GM12878 (cell line): ENCODE results near the gene TSR1. TPM values are rescaled to one million over a fixed set of nuclear protein-coding genes. Genes with fewer than 3 reads are reported as not detected.

Experiments used
- ATAC-seq: fragments of 200-7000 bp; cut with Tn5 transposase; 3 replicates; pipeline ENCODE4 v1.9.1; 2020; ENCODE audit warnings: mild to moderate bottlenecking, moderate library complexity
- BruUV-seq: library from RNA; stranded (reverse); fragments of 400-500 nt; replicated peaks from 2 replicates; lab custom pipeline; 2021; lab: Mats Ljungman, UMichigan
- CTCF ChIA-PET: fragments of 300-600 bp; sonication (Branson Sonifier 250); formaldehyde crosslinking; extraction: SDS; loops from one replicate; lab custom pipeline; 2021; ENCODE audit warnings: inconsistent platforms; lab: Yijun Ruan, JAX
- POLR2A ChIA-PET: fragments of 350-600 bp; formaldehyde crosslinking; extraction: SDS; loops from one replicate; lab custom pipeline; 2021; ENCODE audit warnings: inconsistent platforms; lab: Charles Lee
- RAD21 ChIA-PET: fragments of 300-600 bp; sonication (Branson Sonifier 250); formaldehyde crosslinking; loops from one replicate; lab custom pipeline; 2023; ENCODE audit warnings: antibody characterized with exemption; ENCODE audit not compliant: unreplicated experiment; lab: Charles Lee
- SMC1A ChIA-PET: fragments of 300-600 bp; sonication (Branson Sonifier 250); formaldehyde crosslinking; loops from one replicate; lab custom pipeline; 2023; ENCODE audit not compliant: unreplicated experiment, uncharacterized antibody; lab: Charles Lee
- DNase-seq: peaks from one replicate; pipeline ENCODE4 v3.0.0-alpha.2; 2011; ENCODE audit warnings: low read depth, low spot score
- FAIRE-seq: peaks from 3 replicates; lab custom pipeline; 2011; peaks lifted over from hg19 to GRCh38; lab: Jason Lieb, UNC
- H2AFZ ChIP-seq: 2 replicates; pipeline ENCODE4 v1.6.0; 2011; ENCODE audit warnings: low read depth, low read length, control low read depth; ENCODE audit not compliant: control insufficient read depth
- H3K27ac ChIP-seq: 2 replicates; pipeline ENCODE4 v1.5.1; 2011; ENCODE audit warnings: control low read depth; ENCODE audit not compliant: control insufficient read depth, insufficient read depth
- H3K27me3 ChIP-seq, 2 experiments: replicated peaks in 1 of 2; 2 replicates each; pipeline versions ENCODE4 v1.6.0 to v1.6.1; 2011; ENCODE audit warnings: low read length in 1 of 2; ENCODE audit not compliant: control insufficient read depth in 2 of 2, insufficient read depth in 2 of 2
- H3K36me3 ChIP-seq, 2 experiments: 2 replicates each; pipeline ENCODE4 v1.5.1; 2011; ENCODE audit warnings: low read length in 1 of 2; ENCODE audit not compliant: control insufficient read depth in 2 of 2, insufficient read depth in 2 of 2
- H3K4me1 ChIP-seq: 2 replicates; pipeline ENCODE4 v1.6.1; 2011; ENCODE audit warnings: mild to moderate bottlenecking, low read length, moderate library complexity, mixed read lengths; ENCODE audit not compliant: control insufficient read depth, insufficient read depth
- H3K4me2 ChIP-seq: 2 replicates; pipeline ENCODE4 v1.6.0; 2011; ENCODE audit warnings: control low read depth; ENCODE audit not compliant: control insufficient read depth, insufficient read depth
- H3K4me3 ChIP-seq: fragments of 200-600 bp; sonication (generic); 2 replicates; pipeline ENCODE4 v1.5.1; 2016
- H3K79me2 ChIP-seq: 2 replicates; pipeline ENCODE4 v1.6.0; 2011; ENCODE audit warnings: low read length; ENCODE audit not compliant: control insufficient read depth, insufficient read depth
- H3K9ac ChIP-seq: 2 replicates; pipeline ENCODE4 v1.8.0; 2011; ENCODE audit warnings: low read length, control low read depth, mixed read lengths; ENCODE audit not compliant: control insufficient read depth, insufficient read depth
- H3K9me3 ChIP-seq: replicated peaks from 3 replicates; pipeline ENCODE4 v1.5.1; 2011; ENCODE audit warnings: mild to moderate bottlenecking, low read length; ENCODE audit not compliant: control insufficient read depth, insufficient read depth
- H4K20me1 ChIP-seq: 2 replicates; pipeline ENCODE4 v1.6.0; 2011; ENCODE audit not compliant: control insufficient read depth, insufficient read depth
- CREB1 ChIP-seq: IDR thresholded peaks from 2 replicates; pipeline ENCODE4 v1.6.1; 2012; ENCODE audit warnings: low read depth, mild to moderate bottlenecking, inconsistent platforms
- IKZF2 ChIP-seq, 2 experiments: fragments of 450-650 bp; IDR thresholded peaks; 2 replicates each; pipeline ENCODE4 v1.6.1; 2017; ENCODE audit warnings: mild to moderate bottlenecking in 2 of 2, moderate library complexity in 2 of 2
- POLR2AphosphoS5 ChIP-seq: IDR thresholded peaks from 2 replicates; pipeline ENCODE4 v1.6.1; 2011; ENCODE audit warnings: mild to moderate bottlenecking, low read length, inconsistent platforms
- SMC3 ChIP-seq: IDR thresholded peaks from 2 replicates; pipeline ENCODE4 v1.6.1; 2011; ENCODE audit warnings: low read length, improper control_type of control experiment, borderline replicate concordance
- STAT3 ChIP-seq: IDR thresholded peaks from 2 replicates; pipeline ENCODE4 v1.6.1; 2011; ENCODE audit warnings: low read depth, low read length, improper control_type of control experiment
- TBL1XR1 ChIP-seq: IDR thresholded peaks from 2 replicates; pipeline ENCODE4 v1.6.1; 2012; ENCODE audit warnings: low read depth, low read length, improper control_type of control experiment
- WGBS: methylation state at CpG from one replicate; pipeline ENCODE4 v1.1.6; 2016; ENCODE audit warnings: low lambda C conversion rate; ENCODE audit not compliant: insufficient replicate concordance, insufficient coverage; ENCODE audit errors: missing lambda C conversion rate; 5-methylcytosine and 5-hydroxymethylcytosine counted together
- in situ Hi-C: fragments of 300-500 bp; cut with MboI; formaldehyde crosslinking; loops from 9 replicates; pipeline ENCODE4 v1.14.3; 2018; ENCODE audit warnings: mixed read lengths
- intact Hi-C: fragments of 100-400 bp; cut with micrococcal nuclease; formaldehyde crosslinking; loops from one replicate; pipeline ENCODE4 v1.14.2; 2022; ENCODE audit not compliant: unreplicated experiment
- polyA plus RNA-seq, 11 experiments: library from polyadenylated mRNA; depleted of rRNA in 4 of 11; unstranded in 6 of 11; stranded (reverse) in 5 of 11; fragments of >200 nt; fragmentation: Nextera tagmentation in 4 of 11; fragmentation: Illumina TruSeq in 1 of 11; extraction: Ambion mirVana in 4 of 11; extraction: Trizol in 1 of 11; gene quantifications; 1 replicate in 1 of 11; 2 replicates in 10 of 11; pipeline versions ENCODE4 v1.2.1 to v1.2.3, GENCODE V29; 2011 to 2016; ENCODE audit warnings: inconsistent platforms in 2 of 11, missing spikeins in 2 of 11, low read depth in 1 of 11
- total RNA-seq, 4 experiments: library from RNA; depleted of rRNA in 3 of 4; stranded (reverse); fragments of >200 nt in 3 of 4; fragmentation: Illumina TruSeq in 1 of 4; extraction: Trizol in 1 of 4; gene quantifications; 2 replicates each; pipeline versions ENCODE4 v1.2.1 to v1.2.3, GENCODE V29; 2013 to 2021
- TF ChIP-seq, protein P1 (sequence below), 3 experiments: IDR thresholded peaks in 2 of 3; conservative IDR thresholded peaks in 1 of 3; 2 replicates each; pipeline ENCODE4 v1.5.1; 2011; ENCODE audit warnings: low read depth in 3 of 3, low read length in 3 of 3, mild to moderate bottlenecking in 3 of 3, control low read depth in 2 of 3, moderate library complexity in 2 of 3, inconsistent platforms in 1 of 3, mixed read lengths in 1 of 3; ENCODE audit not compliant: control insufficient read depth in 2 of 3, insufficient read depth in 1 of 3; ENCODE audit errors: extremely low read depth in 1 of 3

Gene TSR1
- total and polyA plus RNA-seq, 10 of the 15 experiments (the other 5 are each of a cell fraction or from before 2014, with no cell fraction given): 14.7 to 100 (median 46.9) TPM

DNA sequence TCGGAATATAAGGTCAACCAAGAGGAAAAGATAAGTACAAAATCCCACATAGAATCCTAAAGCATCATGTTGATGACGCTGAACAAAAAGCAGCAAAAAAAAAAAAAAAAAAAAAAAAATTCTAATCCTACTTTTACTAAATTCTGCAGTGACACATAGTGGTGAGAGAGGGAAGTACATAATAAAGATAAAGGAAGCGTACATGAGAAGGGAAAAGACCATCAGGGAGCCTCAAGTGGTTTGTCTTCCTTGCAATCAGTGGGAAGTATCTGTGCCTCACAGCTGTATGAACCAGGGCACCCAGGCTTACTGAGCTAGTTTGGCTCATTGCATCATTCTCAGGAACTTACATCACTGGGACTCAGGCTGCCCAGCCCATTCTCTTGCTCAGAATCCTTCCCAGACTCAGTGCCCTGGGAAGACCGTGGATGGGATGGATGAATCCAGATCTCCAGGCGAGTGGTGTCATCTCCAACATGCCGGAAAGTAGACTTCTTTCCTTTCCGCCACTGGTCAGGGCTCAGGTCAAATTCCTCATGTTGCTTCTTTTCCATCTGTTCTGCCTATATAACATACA lies 53.9 kb downstream of the TSR1 start (continued):
- TF ChIP-seq IKZF2 (IDR thresholded peaks at IDR 0.05): peak; percentile 9 to 26; a peak in 1 of 4 replicates
- TF ChIP-seq STAT3: no peak
- peak; percentile 80; the same call in 1 of the 2 replicates for TF ChIP-seq SMC3
- 0 out of 2 replicates have a peak, but pooled peaks have one; percentile 29 for TF ChIP-seq CREB1
- TF ChIP-seq, protein P1, sequence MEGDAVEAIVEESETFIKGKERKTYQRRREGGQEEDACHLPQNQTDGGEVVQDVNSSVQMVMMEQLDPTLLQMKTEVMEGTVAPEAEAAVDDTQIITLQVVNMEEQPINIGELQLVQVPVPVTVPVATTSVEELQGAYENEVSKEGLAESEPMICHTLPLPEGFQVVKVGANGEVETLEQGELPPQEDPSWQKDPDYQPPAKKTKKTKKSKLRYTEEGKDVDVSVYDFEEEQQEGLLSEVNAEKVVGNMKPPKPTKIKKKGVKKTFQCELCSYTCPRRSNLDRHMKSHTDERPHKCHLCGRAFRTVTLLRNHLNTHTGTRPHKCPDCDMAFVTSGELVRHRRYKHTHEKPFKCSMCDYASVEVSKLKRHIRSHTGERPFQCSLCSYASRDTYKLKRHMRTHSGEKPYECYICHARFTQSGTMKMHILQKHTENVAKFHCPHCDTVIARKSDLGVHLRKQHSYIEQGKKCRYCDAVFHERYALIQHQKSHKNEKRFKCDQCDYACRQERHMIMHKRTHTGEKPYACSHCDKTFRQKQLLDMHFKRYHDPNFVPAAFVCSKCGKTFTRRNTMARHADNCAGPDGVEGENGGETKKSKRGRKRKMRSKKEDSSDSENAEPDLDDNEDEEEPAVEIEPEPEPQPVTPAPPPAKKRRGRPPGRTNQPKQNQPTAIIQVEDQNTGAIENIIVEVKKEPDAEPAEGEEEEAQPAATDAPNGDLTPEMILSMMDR (IDR thresholded peaks at IDR 0.05 in 2 of 3, conservative IDR thresholded peaks at IDR 0.05 in 1 of 3; ENCODE audit: control insufficient read depth in 2 of 3, extremely low read depth in 1 of 3, insufficient read depth in 1 of 3, low read depth in 3 of 3, low read length in 3 of 3): peak; percentile 37 to 64 (median 59); a peak in 4 of 6 replicates

DNA sequence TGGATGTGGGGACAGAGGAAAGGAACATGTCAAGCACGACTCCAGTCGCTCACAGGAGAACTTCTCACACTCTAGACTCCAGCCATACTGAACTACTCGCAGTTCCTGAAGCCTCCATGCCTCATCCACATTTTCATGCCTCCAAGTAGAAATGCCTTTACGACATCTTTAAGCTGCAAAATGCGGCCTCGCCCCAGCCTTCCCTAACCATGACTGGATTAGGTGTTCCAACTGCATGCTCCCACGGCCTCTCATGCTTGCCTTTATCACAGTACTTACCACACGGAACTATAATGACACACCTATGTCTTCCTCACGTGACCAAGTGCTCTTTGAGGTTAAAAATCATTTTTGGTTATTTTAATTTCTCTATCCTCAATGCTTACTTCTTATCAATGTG lies 56.5 kb downstream of the TSR1 start:
- TF ChIP-seq POLR2AphosphoS5: 0 out of 2 replicates have a peak, but pooled peaks have one; percentile 39
- no peak for TF ChIP-seq TBL1XR1
- Histone ChIP-seq H3K4me3 (no peak overlapping the region), H3K27me3 (no peaks in the 10 kb centered on the region), H3K4me1 (0 out of 2 replicates have a peak, but pooled peaks cover 3% of the 10 kb centered on the region), H2AFZ (no peak overlapping the region), H3K27ac (no peak overlapping the region), H3K4me2 (no peak overlapping the region), H3K9me3 (no peaks in the 10 kb centered on the region), H3K79me2 (no peaks in the 10 kb centered on the region), H3K36me3 (peaks cover 12 to 43% of the 10 kb centered on the region in 2 experiments), H3K9ac (no peak overlapping the region), H4K20me1 (no peaks in the 10 kb centered on the region)
- 92% methylated on average over 9 of the region's 9 CpGs for WGBS
- ChIA-PET RAD21 (interaction anchor here (1.2 to 3.4 kb wide), 2 partner anchors 34 to 225 kb away, joined by 3 to 20 read pairs; partner anchors contain the start of gene HIC1), CTCF (interaction anchor here (0.6 to 10.0 kb wide), 5 partner anchors 28 to 223 kb away, joined by 3 to 109 read pairs (median 7); partner anchors contain the start of gene HIC1), SMC1A (interaction anchor here (0.9 to 7.2 kb wide), 6 partner anchors 11 to 109 kb away, joined by 3 to 74 read pairs (median 16); no protein-coding TSS in a partner anchor), POLR2A (interaction anchor here (1.7 kb wide), 1 partner anchor 225 kb away, joined by 4 read pairs; the partner anchor contains the start of gene HIC1)
- DNase-seq (no peak), FAIRE-seq (no peak), ATAC-seq (no peak)
- BruUV-seq: no TSS peak
- in situ Hi-C loops (no loop called here), intact Hi-C loops (no loop called here)
